GM12878 (cell line): ENCODE results near the gene GABBR2.

Experiments used
- SRF ChIP-seq, 2 experiments: IDR thresholded peaks; 2 replicates each; pipeline ENCODE4 v1.6.1; 2011; ENCODE audit warnings: low read depth in 2 of 2, low read length in 2 of 2, mild to moderate bottlenecking in 1 of 2, moderate library complexity in 1 of 2
- TARDBP ChIP-seq: IDR thresholded peaks from 2 replicates; pipeline ENCODE4 v1.6.1; 2016; ENCODE audit warnings: borderline replicate concordance
- ZZZ3 ChIP-seq: IDR thresholded peaks from 2 replicates; pipeline ENCODE4 v1.6.1; 2011; ENCODE audit warnings: low read depth; ENCODE audit not compliant: control insufficient read depth, insufficient read length

DNA sequence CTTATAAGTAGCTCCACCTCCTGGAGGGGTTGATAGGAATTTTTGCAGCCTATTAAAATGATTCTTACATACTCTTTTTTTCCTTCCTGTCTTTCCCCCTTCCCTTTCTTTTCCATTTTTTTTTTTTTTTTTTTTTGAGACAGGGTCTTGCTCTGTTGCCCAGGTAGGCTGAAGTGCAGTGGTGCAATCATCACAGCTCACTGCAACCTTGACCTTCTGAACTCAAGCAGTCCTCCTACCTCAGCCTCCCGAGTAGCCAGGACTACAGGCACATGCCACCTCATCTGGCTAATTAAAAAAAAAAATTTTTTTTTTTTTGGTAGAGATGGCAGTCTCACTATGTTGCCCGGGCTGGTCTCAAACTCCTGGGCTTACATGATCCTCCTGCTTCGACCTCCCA is 448.9 kb downstream of the GABBR2 start:
- TF ChIP-seq ZZZ3, result no peak
- no peak for TF ChIP-seq TARDBP
- TF ChIP-seq SRF (IDR thresholded peaks at IDR 0.05; ENCODE audit: low read depth in 2 of 2, low read length in 2 of 2), result no peak
